Measurements from ENCODE around the gene POLR1A. TPM values are rescaled to one million over a fixed set of nuclear protein-coding genes. Genes with fewer than 3 reads are reported as not detected.

Gene POLR1A
- total and polyA plus RNA-seq, 4 donors: 5.5 to 39.1 (median 9.7) TPM

DNA sequence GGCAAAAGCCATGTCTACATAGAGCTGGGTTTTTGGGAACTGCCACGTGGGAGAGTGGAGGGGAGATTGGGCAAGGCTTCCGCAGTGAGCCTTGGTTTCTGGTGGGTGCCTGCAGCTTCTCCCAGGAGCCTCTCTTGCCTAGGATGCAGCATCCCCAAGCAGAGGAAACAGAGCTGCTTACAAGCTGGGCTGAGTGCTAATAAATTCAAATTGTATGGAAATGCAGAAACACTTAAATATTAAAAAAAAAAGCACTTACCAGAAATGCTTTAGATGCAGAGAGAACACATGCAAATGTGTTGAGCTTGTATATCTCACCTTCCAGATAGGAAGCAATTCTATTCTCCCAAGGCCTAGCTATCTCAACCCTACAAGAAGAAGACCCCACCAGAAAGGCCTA lies 120.9 kb downstream of the POLR1A start:
- Histone ChIP-seq H3K27ac (ENCODE audit: low read depth in 1 of 2, low read length in 1 of 2) (no peak overlapping the region), H3K4me1 (ENCODE audit: control insufficient read depth in 5 of 5, insufficient read depth in 5 of 5, low read length in 5 of 5) (peaks cover 0 to 5% (median 0%) of the 10 kb centered on the region in 5 donors), H3K36me3 (ENCODE audit: control insufficient read depth in 4 of 4, insufficient read depth in 4 of 4, low read length in 4 of 4) (no peaks in the 10 kb centered on the region), H3K9me3 (ENCODE audit: control insufficient read depth in 4 of 4, insufficient read depth in 3 of 4, low read length in 3 of 4) (no peaks in the 10 kb centered on the region), H3K9ac (ENCODE audit: insufficient read depth in 1 of 2, low read length in 2 of 2) (no peak overlapping the region), H3K4me3 (no peak overlapping the region), H3K27me3 (ENCODE audit: control insufficient read depth in 3 of 3, insufficient read depth in 3 of 3, low read length in 2 of 3) (no peaks in the 10 kb centered on the region)
- DNase-seq: no peak
- ATAC-seq (ENCODE audit: insufficient read depth, low FRiP score): no peak
- WGBS, 2 donors: 50 to 62% methylated on average over 2 of the region's 2 CpGs
- TF ChIP-seq, protein P1, sequence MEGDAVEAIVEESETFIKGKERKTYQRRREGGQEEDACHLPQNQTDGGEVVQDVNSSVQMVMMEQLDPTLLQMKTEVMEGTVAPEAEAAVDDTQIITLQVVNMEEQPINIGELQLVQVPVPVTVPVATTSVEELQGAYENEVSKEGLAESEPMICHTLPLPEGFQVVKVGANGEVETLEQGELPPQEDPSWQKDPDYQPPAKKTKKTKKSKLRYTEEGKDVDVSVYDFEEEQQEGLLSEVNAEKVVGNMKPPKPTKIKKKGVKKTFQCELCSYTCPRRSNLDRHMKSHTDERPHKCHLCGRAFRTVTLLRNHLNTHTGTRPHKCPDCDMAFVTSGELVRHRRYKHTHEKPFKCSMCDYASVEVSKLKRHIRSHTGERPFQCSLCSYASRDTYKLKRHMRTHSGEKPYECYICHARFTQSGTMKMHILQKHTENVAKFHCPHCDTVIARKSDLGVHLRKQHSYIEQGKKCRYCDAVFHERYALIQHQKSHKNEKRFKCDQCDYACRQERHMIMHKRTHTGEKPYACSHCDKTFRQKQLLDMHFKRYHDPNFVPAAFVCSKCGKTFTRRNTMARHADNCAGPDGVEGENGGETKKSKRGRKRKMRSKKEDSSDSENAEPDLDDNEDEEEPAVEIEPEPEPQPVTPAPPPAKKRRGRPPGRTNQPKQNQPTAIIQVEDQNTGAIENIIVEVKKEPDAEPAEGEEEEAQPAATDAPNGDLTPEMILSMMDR (IDR thresholded peaks at IDR 0.05; ENCODE audit: control extremely low read depth, extremely low read depth): no peak

DNA sequence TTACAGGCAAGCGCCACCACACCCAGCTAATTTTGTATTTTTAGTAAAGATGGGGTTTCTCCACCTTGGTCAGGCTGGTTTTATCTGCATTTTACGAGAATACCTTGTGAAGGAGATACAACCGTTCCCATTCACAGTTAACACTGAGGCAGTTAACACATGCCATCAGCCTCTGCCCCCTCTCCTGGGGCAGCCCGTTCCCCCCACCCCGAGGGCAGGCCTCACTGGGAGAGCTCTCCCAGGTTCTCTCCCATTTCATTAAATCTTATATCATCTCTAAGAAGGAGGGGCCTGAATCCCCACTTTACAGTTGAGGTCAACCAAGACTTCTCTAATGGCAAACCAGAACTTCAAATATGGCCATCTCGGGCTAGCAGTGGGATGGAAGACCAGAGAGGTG lies 121.9 kb downstream of the POLR1A start:
- no peaks in the 10 kb centered on the region for H3K9me3 ChIP-seq (ENCODE audit: control insufficient read depth in 4 of 4, insufficient read depth in 3 of 4, low read length in 3 of 4)
- no peaks in the 10 kb centered on the region for H3K27me3 ChIP-seq (ENCODE audit: control insufficient read depth in 3 of 3, insufficient read depth in 3 of 3, low read length in 2 of 3)
- peaks cover 0 to 5% (median 0%) of the 10 kb centered on the region in 5 donors for H3K4me1 ChIP-seq (ENCODE audit: control insufficient read depth in 5 of 5, insufficient read depth in 5 of 5, low read length in 5 of 5)
- DNase-seq (no peak), ATAC-seq (ENCODE audit: insufficient read depth, low FRiP score) (no peak)
- TF ChIP-seq, protein P1 (IDR thresholded peaks at IDR 0.05; ENCODE audit: control extremely low read depth, extremely low read depth): no peak
- H3K27ac ChIP-seq (ENCODE audit: low read depth in 1 of 2, low read length in 1 of 2): no peak overlapping the region
- 95 to 96% methylated on average over 6 of the region's 6 CpGs for WGBS, 2 donors
- no peaks in the 10 kb centered on the region for H3K36me3 ChIP-seq (ENCODE audit: control insufficient read depth in 4 of 4, insufficient read depth in 4 of 4, low read length in 4 of 4)
- no peak overlapping the region for H3K9ac ChIP-seq (ENCODE audit: insufficient read depth in 1 of 2, low read length in 2 of 2)
- H3K4me3 ChIP-seq: no peak overlapping the region

DNA sequence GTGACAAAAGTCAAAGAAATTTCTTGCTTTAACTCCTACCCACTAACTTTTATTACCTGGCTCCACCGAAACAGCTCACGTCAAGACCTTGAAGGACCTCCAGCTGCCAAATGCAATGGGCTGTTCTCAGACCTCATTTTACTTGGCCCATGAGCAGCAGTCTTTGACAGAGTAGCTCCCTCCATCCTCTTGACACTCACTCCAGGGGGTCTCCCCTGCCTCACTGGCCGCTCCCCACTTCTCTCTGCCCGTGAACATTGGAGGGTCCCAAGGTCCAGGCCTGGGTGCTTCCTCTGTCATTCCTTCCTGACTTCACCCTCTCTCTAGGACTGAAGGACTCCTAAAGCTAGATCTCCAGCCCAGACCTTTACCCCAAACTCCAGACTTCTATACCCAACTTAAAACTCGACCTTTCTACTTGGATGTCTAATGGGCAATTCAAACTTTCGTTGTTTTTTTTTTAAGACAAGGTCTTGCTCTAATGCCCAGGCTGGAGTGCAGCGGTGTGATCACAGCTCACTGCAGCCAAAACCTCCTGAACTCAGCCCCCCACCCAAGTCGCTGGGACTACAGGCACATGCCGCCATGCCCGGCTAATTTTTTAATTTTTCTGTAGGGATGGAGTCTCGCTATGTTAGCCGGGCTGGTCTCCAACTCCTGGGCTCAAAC lies 124.0 kb downstream of the POLR1A start:
- no peaks in the 10 kb centered on the region for H3K9me3 ChIP-seq (ENCODE audit: control insufficient read depth in 4 of 4, insufficient read depth in 3 of 4, low read length in 3 of 4)
- no peaks in the 10 kb centered on the region for H3K36me3 ChIP-seq (ENCODE audit: control insufficient read depth in 4 of 4, insufficient read depth in 4 of 4, low read length in 4 of 4)
- peaks cover 0 to 5% (median 1%) of the 10 kb centered on the region in 5 donors for H3K4me1 ChIP-seq (ENCODE audit: control insufficient read depth in 5 of 5, insufficient read depth in 5 of 5, low read length in 5 of 5)
- H3K4me3 ChIP-seq: no peak overlapping the region
- TF ChIP-seq, protein P1 (IDR thresholded peaks at IDR 0.05; ENCODE audit: control extremely low read depth, extremely low read depth): no peak
- DNase-seq: no peak
- ATAC-seq (ENCODE audit: insufficient read depth, low FRiP score): no peak
- WGBS, 2 donors: 91 to 92% methylated on average over 12 of the region's 12 CpGs
- no peak overlapping the region for H3K9ac ChIP-seq (ENCODE audit: insufficient read depth in 1 of 2, low read length in 2 of 2)
- H3K27me3 ChIP-seq (ENCODE audit: control insufficient read depth in 3 of 3, insufficient read depth in 3 of 3, low read length in 2 of 3): no peaks in the 10 kb centered on the region
- no peak overlapping the region for H3K27ac ChIP-seq (ENCODE audit: low read depth in 1 of 2, low read length in 1 of 2)

Data from lung (tissue), 12 donors.